CD14-positive monocyte (primary cell): ENCODE results near the gene PPM1H. TPM values are rescaled to one million over a fixed set of nuclear protein-coding genes. Genes with fewer than 3 reads are reported as not detected.

Experiments
- DNase-seq, 3 donors: peaks; one replicate each; pipeline ENCODE4 v3.0.0-alpha.2; 2011 to 2022
- H2AFZ ChIP-seq: 2 replicates; pipeline ENCODE4 v1.6.0; 2012; ENCODE audit warnings: mild to moderate bottlenecking, low read depth, low read length, inconsistent platforms; ENCODE audit not compliant: insufficient read depth, poor library complexity, severe bottlenecking
- H3K27ac ChIP-seq, 2 donors: 1 replicate in 1 of 2; 2 replicates in 1 of 2; pipeline ENCODE4 v1.5.1; 2012 to 2013; ENCODE audit warnings: low read length in 2 of 2, control low read depth in 1 of 2, inconsistent platforms in 1 of 2, low read depth in 1 of 2, mild to moderate bottlenecking in 1 of 2
- H3K27me3 ChIP-seq, 2 donors: one replicate each; pipeline versions ENCODE4 v1.6.0 to v1.6.1; 2011 to 2013; ENCODE audit warnings: low read length in 2 of 2; ENCODE audit not compliant: control insufficient read depth in 2 of 2, insufficient read depth in 2 of 2
- H3K36me3 ChIP-seq, 2 donors: replicated peaks in 1 of 2; 1 replicate in 1 of 2; 2 replicates in 1 of 2; pipeline versions ENCODE4 v1.5.1 to v1.6.1; 2012 to 2013; ENCODE audit warnings: low read length in 2 of 2, control low read depth in 1 of 2, inconsistent platforms in 1 of 2, mild to moderate bottlenecking in 1 of 2; ENCODE audit not compliant: insufficient read depth in 2 of 2, control insufficient read depth in 1 of 2
- H3K4me1 ChIP-seq, 2 donors: 1 replicate in 1 of 2; 2 replicates in 1 of 2; pipeline versions ENCODE4 v1.5.1 to v1.6.1; 2012 to 2013; ENCODE audit warnings: low read length in 2 of 2, control low read depth in 1 of 2, inconsistent platforms in 1 of 2, mild to moderate bottlenecking in 1 of 2, moderate library complexity in 1 of 2; ENCODE audit not compliant: insufficient read depth in 2 of 2, control insufficient read depth in 1 of 2
- H3K4me2 ChIP-seq: replicated peaks from 2 replicates; pipeline ENCODE3; 2012; ENCODE audit warnings: low read length, moderate library complexity, mild to moderate bottlenecking; ENCODE audit not compliant: poor library complexity, severe bottlenecking; ENCODE audit errors: extremely low read depth
- H3K4me3 ChIP-seq, 3 experiments: fragments of 200-600 bp in 1 of 3; sonication (generic) in 1 of 3; replicated peaks in 1 of 3; 1 replicate in 2 of 3; 2 replicates in 1 of 3; pipeline ENCODE4 v1.5.1; 2011 to 2013; ENCODE audit warnings: low read length in 3 of 3, mild to moderate bottlenecking in 3 of 3, control low read depth in 2 of 3, low read depth in 2 of 3, inconsistent platforms in 1 of 3, moderate library complexity in 1 of 3
- H3K79me2 ChIP-seq: 2 replicates; pipeline ENCODE4 v1.6.0; 2012; ENCODE audit warnings: mild to moderate bottlenecking, control low read depth, inconsistent platforms, low read length, moderate library complexity; ENCODE audit not compliant: insufficient read depth
- H3K9ac ChIP-seq: 2 replicates; pipeline ENCODE4 v1.6.0; 2017; ENCODE audit warnings: low read length, mild to moderate bottlenecking; ENCODE audit not compliant: insufficient read depth, poor library complexity, severe bottlenecking
- H3K9me3 ChIP-seq, 2 donors: replicated peaks in 1 of 2; 1 replicate in 1 of 2; 2 replicates in 1 of 2; pipeline versions ENCODE4 v1.5.1 to v1.6.1; 2012 to 2013; ENCODE audit warnings: low read length in 2 of 2, control low read depth in 1 of 2; ENCODE audit not compliant: control insufficient read depth in 1 of 2, insufficient read depth in 1 of 2
- H4K20me1 ChIP-seq: 2 replicates; pipeline ENCODE4 v1.6.0; 2012; ENCODE audit warnings: mild to moderate bottlenecking, low read length, control low read depth, moderate library complexity; ENCODE audit not compliant: insufficient read depth
- H3K27ac Mint-ChIP-seq, 7 donors: one replicate each; pipeline ENCODE4 v1.8.0; 2020; ENCODE audit warnings: mild to moderate bottlenecking in 7 of 7, mixed read lengths in 7 of 7, moderate library complexity in 6 of 7, inconsistent platforms in 2 of 7
- H3K27me3 Mint-ChIP-seq, 3 donors: one replicate each; pipeline ENCODE4 v1.8.0; 2021 to 2022; ENCODE audit warnings: low read depth in 3 of 3, mild to moderate bottlenecking in 3 of 3, mixed read lengths in 3 of 3, moderate library complexity in 3 of 3, inconsistent platforms in 1 of 3
- H3K36me3 Mint-ChIP-seq, 2 donors: one replicate each; pipeline ENCODE4 v1.8.0; 2020; ENCODE audit warnings: mixed read lengths in 2 of 2, inconsistent platforms in 1 of 2, mild to moderate bottlenecking in 1 of 2
- H3K4me1 Mint-ChIP-seq: one replicate; pipeline ENCODE4 v1.8.0; 2020; ENCODE audit warnings: mild to moderate bottlenecking, mixed read lengths
- H3K4me3 Mint-ChIP-seq, 2 donors: one replicate each; pipeline ENCODE4 v1.8.0; 2020; ENCODE audit warnings: mild to moderate bottlenecking in 2 of 2, mixed read lengths in 2 of 2, moderate library complexity in 1 of 2
- H3K9me3 Mint-ChIP-seq, 7 donors: one replicate each; pipeline ENCODE4 v1.8.0; 2020 to 2022; ENCODE audit warnings: mixed read lengths in 7 of 7, mild to moderate bottlenecking in 6 of 7, moderate library complexity in 6 of 7, inconsistent platforms in 2 of 7
- CTCF ChIP-seq: fragments of 200-600 bp; IDR thresholded peaks from one replicate; pipeline ENCODE4 v1.8.0; 2022; ENCODE audit warnings: antibody characterized with exemption, mild to moderate bottlenecking
- WGBS: methylation state at CpG from one replicate; pipeline ENCODE4 v1.1.5; 2013; ENCODE audit warnings: missing lambda C conversion rate; ENCODE audit not compliant: insufficient coverage; 5-methylcytosine and 5-hydroxymethylcytosine counted together
- intact Hi-C, 2 donors: fragments of 100-400 bp; cut with micrococcal nuclease; formaldehyde crosslinking; loops; one replicate each; pipeline versions ENCODE4 v1.15.0 to v1.15.1; 2023
- polyA plus RNA-seq, 3 donors: library from polyadenylated mRNA; depleted of rRNA in 1 of 3; unstranded in 2 of 3; stranded (reverse) in 1 of 3; fragments of 300-500 nt in 2 of 3; fragments of >200 nt in 1 of 3; fragmentation: Illumina TruSeq in 2 of 3; gene quantifications; 1 replicate in 2 of 3; 2 replicates in 1 of 3; pipeline ENCODE4 v1.2.3, GENCODE V29; 2012 to 2021

The PPM1H gene
- polyA plus RNA-seq, 3 donors: 1.5 to 2.8 (median 1.9) TPM

DNA sequence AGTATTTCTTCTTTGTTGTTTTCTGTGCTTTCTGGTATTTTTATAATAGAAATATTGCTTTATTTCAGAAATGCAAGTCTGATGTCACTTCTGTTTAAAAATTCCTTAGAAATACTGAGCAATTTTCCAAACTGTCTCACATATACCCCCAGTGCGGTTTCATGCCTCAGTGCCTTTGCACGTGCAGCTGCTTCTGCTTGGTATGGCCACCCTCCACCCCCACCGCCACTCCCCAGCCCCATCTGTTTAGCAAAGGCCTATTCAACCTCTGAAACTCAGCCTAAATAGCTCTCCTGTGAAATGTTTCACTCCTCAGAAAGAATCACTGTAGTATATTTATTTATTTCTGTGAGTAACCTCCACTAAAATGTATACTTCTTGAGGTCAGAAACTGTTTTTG, 52.3 kb downstream of the PPM1H start:
- intact Hi-C loops: no loop called here
- WGBS: 100% methylated on average over 3 of the region's 3 CpGs
- Histone ChIP-seq H4K20me1 (no peaks in the 10 kb centered on the region), H3K27ac (no peak overlapping the region), H2AFZ (no peak overlapping the region), H3K27me3 (no peaks in the 10 kb centered on the region), H3K4me3 (no peak overlapping the region), H3K4me1 (peaks cover 8 to 10% of the 10 kb centered on the region in 2 donors), H3K36me3 (no peaks in the 10 kb centered on the region), H3K79me2 (no peaks in the 10 kb centered on the region), H3K9me3 (peaks cover 8 to 9% of the 10 kb centered on the region in 2 donors), H3K9ac (no peak overlapping the region), H3K4me2 (no peak overlapping the region)
- no peak for TF ChIP-seq CTCF
- Mint-ChIP-seq H3K36me3 (peaks cover 3 to 8% of the 10 kb centered on the region in 2 donors), H3K9me3 (peaks cover 3 to 13% (median 8%) of the 10 kb centered on the region in 7 donors), H3K4me1 (peaks cover 10% of the 10 kb centered on the region), H3K27me3 (peaks cover 0 to 4% (median 0%) of the 10 kb centered on the region in 3 donors), H3K27ac (no peak overlapping the region), H3K4me3 (no peak overlapping the region)
- no peak for DNase-seq

DNA sequence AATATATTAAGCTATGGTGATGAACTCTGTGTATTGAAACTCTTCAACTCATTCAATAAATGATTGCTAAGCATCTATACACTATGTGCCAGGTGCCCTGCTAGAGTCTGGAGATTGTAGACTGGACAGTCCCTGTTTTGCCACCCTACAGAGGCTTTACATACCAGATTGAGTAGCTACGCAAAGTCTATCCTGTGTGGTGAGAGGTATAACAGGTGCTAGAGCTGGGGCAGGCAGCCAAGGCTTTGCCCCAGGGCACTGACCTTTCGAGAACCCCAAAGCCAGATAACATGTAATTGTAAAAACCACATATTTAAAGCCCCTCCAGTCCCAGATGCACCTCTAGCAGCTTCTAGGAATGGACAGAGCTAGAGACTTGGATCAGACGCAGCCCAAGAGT, 52.8 kb downstream of the PPM1H start:
- Mint-ChIP-seq H3K36me3 (peaks cover 3 to 8% of the 10 kb centered on the region in 2 donors), H3K27me3 (peaks cover 0 to 4% (median 0%) of the 10 kb centered on the region in 3 donors), H3K27ac (no peak overlapping the region), H3K9me3 (peaks cover 3 to 13% (median 8%) of the 10 kb centered on the region in 7 donors), H3K4me1 (peaks cover 7% of the 10 kb centered on the region), H3K4me3 (no peak overlapping the region)
- Histone ChIP-seq H3K27ac (no peak overlapping the region), H3K4me3 (no peak overlapping the region), H2AFZ (no peak overlapping the region), H3K9me3 (peaks cover 8 to 9% of the 10 kb centered on the region in 2 donors), H3K36me3 (no peaks in the 10 kb centered on the region), H3K79me2 (no peaks in the 10 kb centered on the region), H3K4me2 (no peak overlapping the region), H3K27me3 (no peaks in the 10 kb centered on the region), H3K4me1 (peaks cover 5 to 6% of the 10 kb centered on the region in 2 donors), H4K20me1 (no peaks in the 10 kb centered on the region), H3K9ac (no peak overlapping the region)
- intact Hi-C loops: no loop called here
- WGBS: 87% methylated on average over 3 of the region's 3 CpGs
- no peak for DNase-seq
- TF ChIP-seq CTCF: no peak
